ENCODE results near the gene NOTO.

The NOTO gene

GRCh38 chr2:73250872-73251846 is 48.8 kb downstream of the NOTO start:
- Histone ChIP-seq H3K9me3 (ENCODE audit: control insufficient read depth, low read length) (no peaks in the 10 kb centered on the region), H3K36me3 (ENCODE audit: control insufficient read depth, insufficient read depth, low read length) (no peaks in the 10 kb centered on the region), H3K4me3 (ENCODE audit: low read depth, low read length) (no peak overlapping the region), H3K9ac (no peak overlapping the region), H3K27me3 (ENCODE audit: control insufficient read depth, insufficient read depth, low read length) (no peaks in the 10 kb centered on the region), H3K27ac (no peak overlapping the region), H3K79me2 (no peaks in the 10 kb centered on the region), H3K4me1 (peaks cover 12% of the 10 kb centered on the region), H2AFZ (no peak overlapping the region), H3K4me2 (ENCODE audit: low read length) (no peak overlapping the region)
- TF ChIP-seq CTCF (IDR thresholded peaks at IDR 0.05): no peak

- Histone ChIP-seq H3K4me3 (ENCODE audit: low read depth, low read length) (no peak overlapping the region), H3K9ac (no peak overlapping the region), H3K4me2 (ENCODE audit: low read length) (no peak overlapping the region), H3K36me3 (ENCODE audit: control insufficient read depth, insufficient read depth, low read length) (no peaks in the 10 kb centered on the region), H3K27ac (no peak overlapping the region), H2AFZ (no peak overlapping the region), H3K79me2 (no peaks in the 10 kb centered on the region), H3K4me1 (peaks cover 9% of the 10 kb centered on the region), H3K27me3 (ENCODE audit: control insufficient read depth, insufficient read depth, low read length) (no peaks in the 10 kb centered on the region), H3K9me3 (ENCODE audit: control insufficient read depth, low read length) (no peaks in the 10 kb centered on the region)
- TF ChIP-seq CTCF (IDR thresholded peaks at IDR 0.05): no peak
Measured at GRCh38 chr2:73252238-73253027, 50.1 kb downstream of the NOTO start.

- Histone ChIP-seq H3K36me3 (ENCODE audit: control insufficient read depth, insufficient read depth, low read length) (no peaks in the 10 kb centered on the region), H3K4me2 (ENCODE audit: low read length) (no peak overlapping the region), H3K4me1 (peaks cover 9% of the 10 kb centered on the region), H3K9me3 (ENCODE audit: control insufficient read depth, low read length) (no peaks in the 10 kb centered on the region), H3K4me3 (ENCODE audit: low read depth, low read length) (no peak overlapping the region), H3K79me2 (no peaks in the 10 kb centered on the region), H3K27me3 (ENCODE audit: control insufficient read depth, insufficient read depth, low read length) (no peaks in the 10 kb centered on the region), H3K9ac (no peak overlapping the region), H2AFZ (no peak overlapping the region), H3K27ac (no peak overlapping the region)
- no peak for TF ChIP-seq CTCF (IDR thresholded peaks at IDR 0.05)
Measured at GRCh38 chr2:73253400-73253799, 51.0 kb downstream of the NOTO start.

- Histone ChIP-seq H3K9ac (no peak overlapping the region), H3K27ac (no peak overlapping the region), H3K36me3 (ENCODE audit: control insufficient read depth, insufficient read depth, low read length) (no peaks in the 10 kb centered on the region), H3K27me3 (ENCODE audit: control insufficient read depth, insufficient read depth, low read length) (no peaks in the 10 kb centered on the region), H3K9me3 (ENCODE audit: control insufficient read depth, low read length) (no peaks in the 10 kb centered on the region), H3K4me1 (peaks cover 8% of the 10 kb centered on the region), H3K79me2 (no peaks in the 10 kb centered on the region), H3K4me2 (ENCODE audit: low read length) (no peak overlapping the region), H2AFZ (no peak overlapping the region), H3K4me3 (ENCODE audit: low read depth, low read length) (no peak overlapping the region)
- TF ChIP-seq CTCF (IDR thresholded peaks at IDR 0.05): no peak
Measured at GRCh38 chr2:73253901-73254300, 51.5 kb downstream of the NOTO start.
